LNCAP (cell line): ENCODE data around the gene IRX1.

Source experiments
- CTCF ChIP-seq: fragments of 450-650 bp; IDR thresholded peaks from 2 replicates; pipeline ENCODE4 v1.5.1; 2017; ENCODE audit warnings: mild to moderate bottlenecking

IRX1 gene

GRCh38 chr5:3598207-3598606, 2.6 kb downstream of the IRX1 start:
- no peak for TF ChIP-seq CTCF

- TF ChIP-seq CTCF = no peak
Measured at GRCh38 chr5:3598769-3599211, 3.2 kb downstream of the IRX1 start.

- no peak for TF ChIP-seq CTCF
Measured at GRCh38 chr5:3599226-3600105, 3.8 kb downstream of the IRX1 start.

GRCh38 chr5:3600106-3601060, 4.8 kb downstream of the IRX1 start:
- no peak for TF ChIP-seq CTCF

GRCh38 chr5:3601061-3601710, 5.6 kb downstream of the IRX1 start:
- no peak for TF ChIP-seq CTCF

GRCh38 chr5:3601911-3602782, 6.5 kb downstream of the IRX1 start:
- no peak for TF ChIP-seq CTCF
